H9 (cell line): ENCODE results near the gene TRIM9. TPM values are rescaled to one million over a fixed set of nuclear protein-coding genes. Genes with fewer than 3 reads are reported as not detected.

Source experiments
- DNase-seq: peaks from one replicate; pipeline ENCODE4 v3.0.0-alpha.2; 2017
- H2AFZ ChIP-seq: one replicate; pipeline ENCODE4 v1.6.1; 2013; ENCODE audit warnings: mild to moderate bottlenecking, low read length, control low read depth, moderate library complexity
- H2AK5ac ChIP-seq: 2 replicates; pipeline ENCODE4 v1.6.1; 2013; ENCODE audit warnings: low read length, control low read depth, mixed read lengths; ENCODE audit not compliant: insufficient read length
- H2BK120ac ChIP-seq: one replicate; pipeline ENCODE4 v1.6.1; 2013; ENCODE audit warnings: low read depth, mild to moderate bottlenecking, low read length, control low read depth, inconsistent platforms; ENCODE audit not compliant: poor library complexity, severe bottlenecking
- H2BK12ac ChIP-seq: 2 replicates; pipeline ENCODE4 v1.6.1; 2013; ENCODE audit warnings: low read length, control low read depth, mixed read lengths, low read depth; ENCODE audit not compliant: insufficient read length
- H2BK15ac ChIP-seq: 2 replicates; pipeline ENCODE4 v1.6.1; 2013; ENCODE audit warnings: low read depth, low read length, control low read depth
- H2BK20ac ChIP-seq: one replicate; pipeline ENCODE4 v1.6.1; 2013; ENCODE audit warnings: low read depth, mild to moderate bottlenecking, low read length, control low read depth, inconsistent platforms; ENCODE audit not compliant: poor library complexity, severe bottlenecking
- H2BK5ac ChIP-seq: 2 replicates; pipeline ENCODE4 v1.6.1; 2013; ENCODE audit warnings: low read length, control low read depth, mixed read lengths; ENCODE audit not compliant: insufficient read length
- H3K14ac ChIP-seq: 2 replicates; pipeline ENCODE4 v1.6.1; 2013; ENCODE audit warnings: low read length, control low read depth; ENCODE audit not compliant: insufficient read depth
- H3K18ac ChIP-seq: 2 replicates; pipeline ENCODE4 v1.6.1; 2013; ENCODE audit warnings: low read depth, mild to moderate bottlenecking, mixed read lengths, low read length, control low read depth; ENCODE audit not compliant: insufficient read length
- H3K23ac ChIP-seq: 2 replicates; pipeline ENCODE4 v1.6.1; 2013; ENCODE audit warnings: low read length, control low read depth, mixed read lengths, low read depth; ENCODE audit not compliant: insufficient read length
- H3K23me2 ChIP-seq: 2 replicates; pipeline ENCODE4 v1.6.1; 2013; ENCODE audit warnings: low read depth, mild to moderate bottlenecking, mixed read lengths, low read length, control low read depth; ENCODE audit not compliant: insufficient read length, poor library complexity, severe bottlenecking
- H3K27ac ChIP-seq: 2 replicates; pipeline ENCODE4 v1.5.1; 2013; ENCODE audit warnings: low read length, control low read depth, mixed read lengths, low read depth; ENCODE audit not compliant: insufficient read length
- H3K27me3 ChIP-seq: 2 replicates; pipeline ENCODE4 v1.6.1; 2013; ENCODE audit warnings: low read length, control low read depth, inconsistent platforms; ENCODE audit not compliant: insufficient read depth
- H3K4ac ChIP-seq: 2 replicates; pipeline ENCODE4 v1.6.1; 2013; ENCODE audit warnings: low read depth, mild to moderate bottlenecking, control low read depth, inconsistent platforms, low read length, moderate library complexity
- H3K4me1 ChIP-seq: 2 replicates; pipeline ENCODE4 v1.6.1; 2013; ENCODE audit warnings: low read length, control low read depth, inconsistent platforms; ENCODE audit not compliant: insufficient read depth
- H3K4me2 ChIP-seq: 2 replicates; pipeline ENCODE4 v1.6.1; 2013; ENCODE audit warnings: low read length, control low read depth, mixed read lengths; ENCODE audit not compliant: insufficient read length, insufficient read depth
- H3K56ac ChIP-seq: 2 replicates; pipeline ENCODE4 v1.6.1; 2013; ENCODE audit warnings: low read depth, mild to moderate bottlenecking, mixed read lengths, low read length, control low read depth; ENCODE audit not compliant: insufficient read length
- H3K79me1 ChIP-seq: 2 replicates; pipeline ENCODE4 v1.6.1; 2013; ENCODE audit warnings: low read depth, mild to moderate bottlenecking, moderate library complexity, low read length, control low read depth, inconsistent platforms; ENCODE audit not compliant: insufficient read depth, poor library complexity, severe bottlenecking
- H3K79me2 ChIP-seq: 2 replicates; pipeline ENCODE4 v1.6.1; 2013; ENCODE audit warnings: low read length, control low read depth, inconsistent platforms; ENCODE audit not compliant: insufficient read depth
- H3K9ac ChIP-seq: 2 replicates; pipeline ENCODE4 v1.6.1; 2013; ENCODE audit warnings: low read length, control low read depth, mixed read lengths; ENCODE audit not compliant: insufficient read length; ENCODE audit errors: extremely low read depth
- H3K9me3 ChIP-seq: one replicate; pipeline ENCODE4 v1.6.1; 2013; ENCODE audit warnings: low read depth, low read length, inconsistent platforms; ENCODE audit not compliant: control insufficient read depth
- H3T11ph ChIP-seq: one replicate; pipeline ENCODE4 v1.6.1; 2013; ENCODE audit warnings: mild to moderate bottlenecking, low read length, control low read depth, inconsistent platforms
- H4K20me1 ChIP-seq: one replicate; pipeline ENCODE4 v1.6.1; 2013; ENCODE audit not compliant: control insufficient read depth, insufficient read length, insufficient read depth
- H4K5ac ChIP-seq: 2 replicates; pipeline ENCODE4 v1.6.1; 2013; ENCODE audit warnings: low read depth, mild to moderate bottlenecking, mixed read lengths, low read length, control low read depth; ENCODE audit not compliant: insufficient read length
- H4K8ac ChIP-seq: replicated peaks from 2 replicates; pipeline ENCODE4 v1.6.1; 2013; ENCODE audit warnings: low read length, control low read depth, mixed read lengths, low read depth; ENCODE audit not compliant: insufficient read length
- H4K91ac ChIP-seq: 2 replicates; pipeline ENCODE4 v1.6.1; 2013; ENCODE audit warnings: low read depth, mild to moderate bottlenecking, moderate library complexity, mixed read lengths, low read length, control low read depth; ENCODE audit not compliant: insufficient read length
- H3K27ac Mint-ChIP-seq, 3 experiments: 2 replicates in 2 of 3; 3 replicates in 1 of 3; pipeline ENCODE4 v1.8.0; 2020 to 2021; ENCODE audit warnings: mixed read lengths in 3 of 3, mild to moderate bottlenecking in 1 of 3, moderate library complexity in 1 of 3
- H3K27me3 Mint-ChIP-seq: 2 replicates; pipeline ENCODE4 v1.8.0; 2021; ENCODE audit warnings: low read depth, mild to moderate bottlenecking, moderate library complexity, mixed read lengths
- H3K36me3 Mint-ChIP-seq, 3 experiments: 2 replicates in 2 of 3; 3 replicates in 1 of 3; pipeline ENCODE4 v1.8.0; 2020 to 2021; ENCODE audit warnings: low read depth in 3 of 3, mixed read lengths in 3 of 3; ENCODE audit not compliant: insufficient read depth in 1 of 3
- H3K4me1 Mint-ChIP-seq, 2 experiments: 2 replicates each; pipeline ENCODE4 v1.8.0; 2020; ENCODE audit warnings: mixed read lengths in 2 of 2
- H3K4me3 Mint-ChIP-seq, 2 experiments: 2 replicates in 1 of 2; 3 replicates in 1 of 2; pipeline ENCODE4 v1.8.0; 2020 to 2021; ENCODE audit warnings: mild to moderate bottlenecking in 2 of 2, mixed read lengths in 2 of 2, moderate library complexity in 1 of 2
- H3K9me3 Mint-ChIP-seq, 2 experiments: 2 replicates in 1 of 2; 3 replicates in 1 of 2; pipeline ENCODE4 v1.8.0; 2020; ENCODE audit warnings: mild to moderate bottlenecking in 2 of 2, mixed read lengths in 2 of 2, moderate library complexity in 1 of 2
- WGBS: extraction: QIAGEN DNeasy Blood & Tissue Kit; methylation state at CpG from one replicate; pipeline ENCODE4 v1.1.7; 2013; ENCODE audit warnings: missing lambda C conversion rate, low lambda C conversion rate, mixed read lengths; ENCODE audit not compliant: insufficient read length; ENCODE audit errors: extremely low coverage; 5-methylcytosine and 5-hydroxymethylcytosine counted together
- total RNA-seq: library from RNA; stranded (reverse); gene quantifications from 2 replicates; pipeline ENCODE4 v1.2.1, GENCODE V29; 2021
- TF ChIP-seq, protein P1 (sequence below): fragments of 200-600 bp; sonication (generic); conservative IDR thresholded peaks from 3 replicates; pipeline ENCODE4 v1.8.0; 2021; ENCODE audit warnings: antibody characterized with exemption, mild to moderate bottlenecking

Gene TRIM9
- total RNA-seq, 1 experiment from 2014 or later = 0.98 TPM

DNA sequence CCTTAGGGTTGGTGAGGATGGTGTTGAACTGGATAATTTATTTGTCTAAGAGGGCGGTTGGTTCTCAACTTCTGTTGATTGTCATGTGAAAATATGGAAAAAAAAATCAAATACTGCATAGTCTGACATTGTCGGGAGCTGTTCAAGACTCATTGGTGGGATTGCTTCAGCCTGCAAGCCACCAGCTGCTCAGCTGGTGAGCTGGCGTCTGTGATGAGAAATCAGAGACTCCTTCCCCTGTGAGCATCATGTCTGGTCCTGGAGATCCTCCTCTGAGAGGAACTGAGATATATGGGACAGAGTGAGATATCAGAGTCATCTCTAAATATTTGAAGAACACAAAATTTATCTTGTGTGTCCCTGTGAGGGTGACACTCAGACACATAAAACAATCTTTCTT lies 49.9 kb downstream of the TRIM9 start:
- no peak overlapping the region for H3K4me3 Mint-ChIP-seq
- H3K27ac Mint-ChIP-seq = no peak overlapping the region; a peak in 1 of 7 replicates
- no peak overlapping the region for H3K56ac ChIP-seq
- H3T11ph ChIP-seq = no peak overlapping the region
- H2BK120ac ChIP-seq = no peak overlapping the region
- H3K4me2 ChIP-seq = no peak overlapping the region
- H3K27ac ChIP-seq = no peak overlapping the region
- H3K9ac ChIP-seq = no peak overlapping the region
- peaks cover 10 to 12% of the 10 kb centered on the region in 2 experiments for H3K4me1 Mint-ChIP-seq
- H3K4ac ChIP-seq = no peak overlapping the region
- no peaks in the 10 kb centered on the region for H3K27me3 Mint-ChIP-seq
- no peak overlapping the region for H4K91ac ChIP-seq
- H2BK5ac ChIP-seq = no peak overlapping the region
- H2BK20ac ChIP-seq = no peak overlapping the region
- H3K79me2 ChIP-seq = no peaks in the 10 kb centered on the region
- no peaks in the 10 kb centered on the region for H3K27me3 ChIP-seq
- no peaks in the 10 kb centered on the region for H3K9me3 ChIP-seq
- H2BK12ac ChIP-seq = no peak overlapping the region
- H3K36me3 Mint-ChIP-seq = no peaks in the 10 kb centered on the region; a peak in 1 of 7 replicates
- H4K8ac ChIP-seq = no peak overlapping the region
- no CpG with 5 or more reads among the region's 3 CpGs for WGBS
- peaks cover 0 to 2% of the 10 kb centered on the region in 2 experiments; a peak in 1 of 5 replicates for H3K9me3 Mint-ChIP-seq
- no peak overlapping the region for H3K14ac ChIP-seq
- no peaks in the 10 kb centered on the region for H3K23me2 ChIP-seq
- no peak overlapping the region for H3K18ac ChIP-seq
- no peak overlapping the region for H2AFZ ChIP-seq
- H4K20me1 ChIP-seq = no peaks in the 10 kb centered on the region
- H3K23ac ChIP-seq = no peak overlapping the region
- no peak overlapping the region for H2AK5ac ChIP-seq
- H3K79me1 ChIP-seq = no peaks in the 10 kb centered on the region
- no peak overlapping the region for H4K5ac ChIP-seq
- no peak for DNase-seq
- TF ChIP-seq, protein P1, sequence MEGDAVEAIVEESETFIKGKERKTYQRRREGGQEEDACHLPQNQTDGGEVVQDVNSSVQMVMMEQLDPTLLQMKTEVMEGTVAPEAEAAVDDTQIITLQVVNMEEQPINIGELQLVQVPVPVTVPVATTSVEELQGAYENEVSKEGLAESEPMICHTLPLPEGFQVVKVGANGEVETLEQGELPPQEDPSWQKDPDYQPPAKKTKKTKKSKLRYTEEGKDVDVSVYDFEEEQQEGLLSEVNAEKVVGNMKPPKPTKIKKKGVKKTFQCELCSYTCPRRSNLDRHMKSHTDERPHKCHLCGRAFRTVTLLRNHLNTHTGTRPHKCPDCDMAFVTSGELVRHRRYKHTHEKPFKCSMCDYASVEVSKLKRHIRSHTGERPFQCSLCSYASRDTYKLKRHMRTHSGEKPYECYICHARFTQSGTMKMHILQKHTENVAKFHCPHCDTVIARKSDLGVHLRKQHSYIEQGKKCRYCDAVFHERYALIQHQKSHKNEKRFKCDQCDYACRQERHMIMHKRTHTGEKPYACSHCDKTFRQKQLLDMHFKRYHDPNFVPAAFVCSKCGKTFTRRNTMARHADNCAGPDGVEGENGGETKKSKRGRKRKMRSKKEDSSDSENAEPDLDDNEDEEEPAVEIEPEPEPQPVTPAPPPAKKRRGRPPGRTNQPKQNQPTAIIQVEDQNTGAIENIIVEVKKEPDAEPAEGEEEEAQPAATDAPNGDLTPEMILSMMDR = no peak
- H2BK15ac ChIP-seq = no peak overlapping the region
- H3K4me1 ChIP-seq = peaks cover 5% of the 10 kb centered on the region; the same call in 1 of the 2 replicates
